Gastroesophageal sphincter (tissue), 4 donors: ENCODE results near the gene MORC1. TPM values are rescaled to one million over a fixed set of nuclear protein-coding genes. Genes with fewer than 3 reads are reported as not detected.

ENCODE experiments used
- ATAC-seq: fragments of 150-250 bp; one replicate; pipeline ENCODE4 v1.9.1; 2016; ENCODE audit warnings: mild to moderate bottlenecking, moderate library complexity
- H3K27ac ChIP-seq, 4 donors: fragments of 200-600 bp; sonication (generic) in 3 of 4; 1 replicate in 3 of 4; 2 replicates in 1 of 4; pipeline ENCODE4 v1.5.1; 2016 to 2019
- H3K27me3 ChIP-seq: fragments of 200-600 bp; sonication (generic); one replicate; pipeline ENCODE4 v1.5.1; 2019
- H3K36me3 ChIP-seq, 2 donors: fragments of 200-600 bp; sonication (generic); one replicate each; pipeline ENCODE4 v1.5.1; 2019; ENCODE audit warnings: control low read depth in 1 of 2
- H3K4me1 ChIP-seq, 3 donors: fragments of 200-600 bp; sonication (generic); 1 replicate in 2 of 3; 2 replicates in 1 of 3; pipeline ENCODE4 v1.5.1; 2016 to 2019; ENCODE audit warnings: control low read depth in 2 of 3
- H3K4me3 ChIP-seq, 2 donors: fragments of 200-600 bp; sonication (generic); one replicate each; pipeline ENCODE4 v1.5.1; 2019; ENCODE audit warnings: mild to moderate bottlenecking in 1 of 2, moderate library complexity in 1 of 2
- H3K9me3 ChIP-seq, 3 donors: fragments of 200-600 bp; sonication (generic); one replicate each; pipeline ENCODE4 v1.5.1; 2017 to 2019; ENCODE audit warnings: control low read depth in 2 of 3
- CTCF ChIP-seq, 4 experiments: fragments of 200-600 bp in 2 of 4; fragments of 450-650 bp in 2 of 4; sonication (generic) in 1 of 4; IDR thresholded peaks; one replicate each; pipeline ENCODE4 v1.5.1; 2017 to 2019; ENCODE audit warnings: antibody characterized with exemption in 4 of 4, mild to moderate bottlenecking in 2 of 4, moderate library complexity in 2 of 4
- EP300 ChIP-seq: sonication (generic); formaldehyde crosslinking; IDR thresholded peaks from one replicate; pipeline ENCODE4 v1.6.1; 2017; ENCODE audit warnings: antibody characterized with exemption, mild to moderate bottlenecking
- POLR2A ChIP-seq, 2 donors: fragments of 450-650 bp; IDR thresholded peaks; one replicate each; pipeline ENCODE4 v1.6.1; 2017; ENCODE audit warnings: antibody characterized with exemption in 2 of 2, mild to moderate bottlenecking in 2 of 2, moderate library complexity in 1 of 2
- POLR2AphosphoS5 ChIP-seq: sonication (generic); formaldehyde crosslinking; IDR thresholded peaks from one replicate; pipeline ENCODE4 v1.6.1; 2017; ENCODE audit warnings: antibody characterized with exemption
- WGBS, 2 donors: methylation state at CpG; one replicate each; pipeline ENCODE4 v1.1.5; 2018; ENCODE audit warnings: low coverage in 1 of 2; 5-methylcytosine and 5-hydroxymethylcytosine counted together
- total RNA-seq, 4 donors: library from RNA; depleted of rRNA; stranded (reverse); fragments of >200 nt; gene quantifications; one replicate each; pipeline ENCODE4 v1.1.0, GENCODE V29; 2016

Gene MORC1
- total RNA-seq, 4 donors from 2014 or later, result not detected

- no peak for TF ChIP-seq POLR2AphosphoS5
- TF ChIP-seq EP300, result no peak
- no peak for TF ChIP-seq CTCF (IDR thresholded peaks at IDR 0.05)
- TF ChIP-seq POLR2A (IDR thresholded peaks at IDR 0.05), result no peak
- no peak for ATAC-seq
- H3K27me3 ChIP-seq, result no peaks in the 10 kb centered on the region
- no peaks in the 10 kb centered on the region for H3K4me1 ChIP-seq
- H3K4me3 ChIP-seq, result no peak overlapping the region
- H3K27ac ChIP-seq, result no peak overlapping the region
- H3K9me3 ChIP-seq, result no peaks in the 10 kb centered on the region
- no peaks in the 10 kb centered on the region for H3K36me3 ChIP-seq
These were observed 4.8 kb upstream of the MORC1 start for GRCh38 chr3:109122690-109123089.

- H3K9me3 ChIP-seq, result no peaks in the 10 kb centered on the region
- peaks cover 0 to 10% (median 0%) of the 10 kb centered on the region in 3 donors for H3K4me1 ChIP-seq
- TF ChIP-seq CTCF (IDR thresholded peaks at IDR 0.05) (no peak), EP300 (no peak), POLR2AphosphoS5 (no peak), POLR2A (IDR thresholded peaks at IDR 0.05) (no peak)
- H3K27me3 ChIP-seq, result no peaks in the 10 kb centered on the region
- WGBS, 2 donors, result 90 to 95% methylated on average over 5 to 6 of the region's 7 CpGs
- H3K36me3 ChIP-seq, result no peaks in the 10 kb centered on the region
- H3K27ac ChIP-seq, result no peak overlapping the region
- H3K4me3 ChIP-seq, result no peak overlapping the region
- ATAC-seq, result no peak
These were observed 650 bp upstream of the MORC1 start for GRCh38 chr3:109118584-109118983.

GRCh38 chr3:109116031-109116430, 1.9 kb downstream of the MORC1 start:
- 50 to 100% methylated on average over 1 to 2 of the region's 2 CpGs for WGBS, 2 donors
- no peaks in the 10 kb centered on the region for H3K36me3 ChIP-seq
- no peak overlapping the region for H3K27ac ChIP-seq
- H3K9me3 ChIP-seq, result no peaks in the 10 kb centered on the region
- TF ChIP-seq POLR2AphosphoS5 (no peak), EP300 (no peak)
- H3K27me3 ChIP-seq, result no peaks in the 10 kb centered on the region
- H3K4me3 ChIP-seq, result no peak overlapping the region
- ATAC-seq, result no peak
- H3K4me1 ChIP-seq, result peaks cover 0 to 10% (median 0%) of the 10 kb centered on the region in 3 donors

- H3K9me3 ChIP-seq, result no peaks in the 10 kb centered on the region
- H3K36me3 ChIP-seq, result no peaks in the 10 kb centered on the region
- 49 to 53% methylated on average over 2 of the region's 2 CpGs for WGBS, 2 donors
- no peak overlapping the region for H3K4me3 ChIP-seq
- TF ChIP-seq CTCF (IDR thresholded peaks at IDR 0.05), result no peak
- TF ChIP-seq POLR2A (IDR thresholded peaks at IDR 0.05), result no peak
- TF ChIP-seq POLR2AphosphoS5, result no peak
- TF ChIP-seq EP300, result no peak
- no peak for ATAC-seq
- H3K4me1 ChIP-seq, result peaks cover 0 to 10% (median 0%) of the 10 kb centered on the region in 3 donors
- no peak overlapping the region for H3K27ac ChIP-seq
- H3K27me3 ChIP-seq, result no peaks in the 10 kb centered on the region
These were observed 2.5 kb downstream of the MORC1 start for GRCh38 chr3:109115451-109115850.

GRCh38 chr3:109114746-109115145, 3.2 kb downstream of the MORC1 start:
- TF ChIP-seq POLR2A (IDR thresholded peaks at IDR 0.05) (no peak), CTCF (IDR thresholded peaks at IDR 0.05) (no peak), POLR2AphosphoS5 (no peak), EP300 (no peak)
- H3K9me3 ChIP-seq, result no peaks in the 10 kb centered on the region
- H3K4me1 ChIP-seq, result peaks cover 0 to 10% (median 0%) of the 10 kb centered on the region in 3 donors
- H3K27me3 ChIP-seq, result no peaks in the 10 kb centered on the region
- no peaks in the 10 kb centered on the region for H3K36me3 ChIP-seq
- WGBS, 2 donors, result 83 to 89% methylated on average over 4 of the region's 4 CpGs
- no peak overlapping the region for H3K27ac ChIP-seq
- ATAC-seq, result no peak
- no peak overlapping the region for H3K4me3 ChIP-seq
